Measurements from ENCODE around the gene TOP1. TPM values are rescaled to one million over a fixed set of nuclear protein-coding genes. Genes with fewer than 3 reads are reported as not detected.

TOP1 gene
- total RNA-seq, 1 experiment from 2014 or later: 81.8 TPM

GRCh38 chr20:41027366-41027765, 1.3 kb upstream of the TOP1 start:
- TF ChIP-seq EMX1 (CRISPR knock-in tag; IDR thresholded peaks at IDR 0.05) (no peak), NFATC4 (CRISPR knock-in tag; IDR thresholded peaks at IDR 0.05) (no peak), CDX4 (CRISPR knock-in tag; IDR thresholded peaks at IDR 0.05; ENCODE audit: borderline replicate concordance) (no peak), USF1 (CRISPR knock-in tag; IDR thresholded peaks at IDR 0.05) (no peak), ATF6 (CRISPR knock-in tag; IDR thresholded peaks at IDR 0.05) (no peak), SMAD3 (CRISPR knock-in tag; IDR thresholded peaks at IDR 0.05; ENCODE audit: borderline replicate concordance) (no peak), AR (CRISPR knock-in tag; IDR thresholded peaks at IDR 0.05) (no peak), CTCF (IDR thresholded peaks at IDR 0.05) (no peak), NFYB (CRISPR knock-in tag; conservative IDR thresholded peaks at IDR 0.05; ENCODE audit: low read depth) (no peak), CREM (CRISPR knock-in tag; IDR thresholded peaks at IDR 0.05) (no peak), ZNF138 (CRISPR knock-in tag; conservative IDR thresholded peaks at IDR 0.05) (no peak), GRHL2 (CRISPR knock-in tag; IDR thresholded peaks at IDR 0.05; ENCODE audit: insufficient replicate concordance, severe bottlenecking) (no peak), NR1H2 (CRISPR knock-in tag; IDR thresholded peaks at IDR 0.05) (no peak), ZNF532 (CRISPR knock-in tag; IDR thresholded peaks at IDR 0.05; ENCODE audit: borderline replicate concordance) (no peak), CREB1 (CRISPR knock-in tag; IDR thresholded peaks at IDR 0.05) (no peak), OVOL2 (CRISPR knock-in tag; IDR thresholded peaks at IDR 0.05; ENCODE audit: borderline replicate concordance) (no peak)
- TF ChIP-seq, protein P1, sequence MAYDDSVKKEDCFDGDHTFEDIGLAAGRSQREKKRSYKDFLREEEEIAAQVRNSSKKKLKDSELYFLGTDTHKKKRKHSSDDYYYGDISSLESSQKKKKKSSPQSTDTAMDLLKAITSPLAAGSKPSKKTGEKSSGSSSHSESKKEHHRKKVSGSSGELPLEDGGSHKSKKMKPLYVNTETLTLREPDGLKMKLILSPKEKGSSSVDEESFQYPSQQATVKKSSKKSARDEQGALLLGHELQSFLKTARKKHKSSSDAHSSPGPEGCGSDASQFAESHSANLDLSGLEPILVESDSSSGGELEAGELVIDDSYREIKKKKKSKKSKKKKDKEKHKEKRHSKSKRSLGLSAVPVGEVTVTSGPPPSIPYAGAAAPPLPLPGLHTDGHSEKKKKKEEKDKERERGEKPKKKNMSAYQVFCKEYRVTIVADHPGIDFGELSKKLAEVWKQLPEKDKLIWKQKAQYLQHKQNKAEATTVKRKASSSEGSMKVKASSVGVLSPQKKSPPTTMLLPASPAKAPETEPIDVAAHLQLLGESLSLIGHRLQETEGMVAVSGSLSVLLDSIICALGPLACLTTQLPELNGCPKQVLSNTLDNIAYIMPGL (CRISPR knock-in tag; IDR thresholded peaks at IDR 0.05): no peak
- TF ChIP-seq, protein P2, sequence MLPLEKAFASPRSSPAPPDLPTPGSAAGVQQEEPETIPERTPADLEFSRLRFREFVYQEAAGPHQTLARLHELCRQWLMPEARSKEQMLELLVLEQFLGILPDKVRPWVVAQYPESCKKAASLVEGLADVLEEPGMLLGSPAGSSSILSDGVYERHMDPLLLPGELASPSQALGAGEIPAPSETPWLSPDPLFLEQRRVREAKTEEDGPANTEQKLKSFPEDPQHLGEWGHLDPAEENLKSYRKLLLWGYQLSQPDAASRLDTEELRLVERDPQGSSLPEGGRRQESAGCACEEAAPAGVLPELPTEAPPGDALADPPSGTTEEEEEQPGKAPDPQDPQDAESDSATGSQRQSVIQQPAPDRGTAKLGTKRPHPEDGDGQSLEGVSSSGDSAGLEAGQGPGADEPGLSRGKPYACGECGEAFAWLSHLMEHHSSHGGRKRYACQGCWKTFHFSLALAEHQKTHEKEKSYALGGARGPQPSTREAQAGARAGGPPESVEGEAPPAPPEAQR (CRISPR knock-in tag; IDR thresholded peaks at IDR 0.05): no peak
- TF ChIP-seq, protein P3, sequence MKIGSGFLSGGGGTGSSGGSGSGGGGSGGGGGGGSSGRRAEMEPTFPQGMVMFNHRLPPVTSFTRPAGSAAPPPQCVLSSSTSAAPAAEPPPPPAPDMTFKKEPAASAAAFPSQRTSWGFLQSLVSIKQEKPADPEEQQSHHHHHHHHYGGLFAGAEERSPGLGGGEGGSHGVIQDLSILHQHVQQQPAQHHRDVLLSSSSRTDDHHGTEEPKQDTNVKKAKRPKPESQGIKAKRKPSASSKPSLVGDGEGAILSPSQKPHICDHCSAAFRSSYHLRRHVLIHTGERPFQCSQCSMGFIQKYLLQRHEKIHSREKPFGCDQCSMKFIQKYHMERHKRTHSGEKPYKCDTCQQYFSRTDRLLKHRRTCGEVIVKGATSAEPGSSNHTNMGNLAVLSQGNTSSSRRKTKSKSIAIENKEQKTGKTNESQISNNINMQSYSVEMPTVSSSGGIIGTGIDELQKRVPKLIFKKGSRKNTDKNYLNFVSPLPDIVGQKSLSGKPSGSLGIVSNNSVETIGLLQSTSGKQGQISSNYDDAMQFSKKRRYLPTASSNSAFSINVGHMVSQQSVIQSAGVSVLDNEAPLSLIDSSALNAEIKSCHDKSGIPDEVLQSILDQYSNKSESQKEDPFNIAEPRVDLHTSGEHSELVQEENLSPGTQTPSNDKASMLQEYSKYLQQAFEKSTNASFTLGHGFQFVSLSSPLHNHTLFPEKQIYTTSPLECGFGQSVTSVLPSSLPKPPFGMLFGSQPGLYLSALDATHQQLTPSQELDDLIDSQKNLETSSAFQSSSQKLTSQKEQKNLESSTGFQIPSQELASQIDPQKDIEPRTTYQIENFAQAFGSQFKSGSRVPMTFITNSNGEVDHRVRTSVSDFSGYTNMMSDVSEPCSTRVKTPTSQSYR (CRISPR knock-in tag; IDR thresholded peaks at IDR 0.05): no peak
- ATAC-seq (no peak), DNase-seq (ENCODE audit: low spot score) (no peak)
- Mint-ChIP-seq H3K27me3 (ENCODE audit: low read depth) (peaks cover 42% of the 10 kb centered on the region), H3K4me3 (peak overlapping the region; percentile 72), H3K4me1 (peaks cover 38% of the 10 kb centered on the region), H3K9me3 (no peaks in the 10 kb centered on the region), H3K27ac (no peak overlapping the region), H3K36me3 (peaks cover 27% of the 10 kb centered on the region)
- ChIA-PET POLR2A (interaction anchor here (1.5 kb wide), 1 partner anchor 20 kb away, joined by 4 read pairs; no protein-coding TSS in a partner anchor), CTCF (interaction anchor here (1.5 kb wide), 1 partner anchor 36 kb away, joined by 15 read pairs; no protein-coding TSS in a partner anchor)

Data from WTC11 (cell line).